Stomach smooth muscle (tissue), 2 donors: ENCODE data around the gene CBL.

Experiments
- H3K27ac ChIP-seq: one replicate; pipeline ENCODE4 v1.7.0; 2013; ENCODE audit warnings: mild to moderate bottlenecking, low read length, inconsistent platforms
- H3K27me3 ChIP-seq, 2 donors: one replicate each; pipeline ENCODE4 v1.7.0; 2013; ENCODE audit warnings: low read length in 2 of 2; ENCODE audit not compliant: insufficient read depth in 2 of 2, control insufficient read depth in 1 of 2
- H3K36me3 ChIP-seq, 2 donors: one replicate each; pipeline ENCODE4 v1.7.0; 2013; ENCODE audit warnings: low read length in 2 of 2; ENCODE audit not compliant: control insufficient read depth in 2 of 2, insufficient read depth in 2 of 2
- H3K4me1 ChIP-seq: one replicate; pipeline ENCODE4 v1.7.0; 2013; ENCODE audit warnings: low read length; ENCODE audit not compliant: control insufficient read depth, insufficient read depth
- H3K4me3 ChIP-seq, 2 donors: one replicate each; pipeline ENCODE4 v1.7.0; 2013; ENCODE audit warnings: low read length in 2 of 2
- H3K9ac ChIP-seq, 2 donors: one replicate each; pipeline ENCODE4 v1.7.0; 2013; ENCODE audit warnings: low read length in 2 of 2, mild to moderate bottlenecking in 1 of 2
- H3K9me3 ChIP-seq, 2 donors: one replicate each; pipeline ENCODE4 v1.7.0; 2013; ENCODE audit warnings: low read length in 2 of 2; ENCODE audit not compliant: control insufficient read depth in 2 of 2
- donor health status: healthy.
- donor health status: Pancreatic carcinoma.

CBL gene

DNA sequence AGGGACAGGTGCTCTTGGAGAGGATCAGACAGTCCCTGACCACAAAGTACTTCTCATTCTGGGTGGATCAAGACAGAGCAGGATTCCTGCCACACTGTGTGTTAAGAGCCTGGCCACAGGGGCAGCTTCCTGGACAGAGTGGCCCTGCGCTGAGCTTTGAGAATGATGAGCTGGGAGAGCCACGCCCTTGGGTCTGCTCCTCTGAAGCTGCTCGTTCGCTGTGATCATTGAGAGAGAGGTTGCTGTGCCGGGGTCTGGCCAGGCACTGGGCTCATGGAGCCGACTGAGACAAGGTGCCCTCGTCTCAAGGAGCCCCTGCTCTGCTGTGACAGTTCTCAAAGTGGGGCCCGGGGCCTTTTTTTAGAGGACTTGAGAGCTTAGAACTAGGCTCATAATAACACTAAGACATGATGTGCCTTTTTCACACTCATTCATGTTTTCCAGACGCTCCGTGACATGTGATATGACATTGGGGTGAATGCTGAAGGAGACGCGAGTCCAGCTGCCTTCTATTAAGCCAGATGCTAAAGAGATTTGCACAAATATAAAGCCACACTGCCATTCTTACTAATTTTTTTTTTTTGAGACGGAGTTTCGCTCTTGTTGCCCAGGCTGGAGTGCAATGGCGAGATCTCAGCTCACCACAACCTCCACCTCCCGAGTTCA is 141.9 kb downstream of the CBL start:
- no peak overlapping the region for H3K4me3 ChIP-seq
- no peak overlapping the region for H3K27ac ChIP-seq
- H3K9me3 ChIP-seq = no peaks in the 10 kb centered on the region
- no peak overlapping the region for H3K9ac ChIP-seq
- H3K27me3 ChIP-seq = no peaks in the 10 kb centered on the region
- peaks cover 32% of the 10 kb centered on the region for H3K4me1 ChIP-seq
- H3K36me3 ChIP-seq = no peaks in the 10 kb centered on the region

DNA sequence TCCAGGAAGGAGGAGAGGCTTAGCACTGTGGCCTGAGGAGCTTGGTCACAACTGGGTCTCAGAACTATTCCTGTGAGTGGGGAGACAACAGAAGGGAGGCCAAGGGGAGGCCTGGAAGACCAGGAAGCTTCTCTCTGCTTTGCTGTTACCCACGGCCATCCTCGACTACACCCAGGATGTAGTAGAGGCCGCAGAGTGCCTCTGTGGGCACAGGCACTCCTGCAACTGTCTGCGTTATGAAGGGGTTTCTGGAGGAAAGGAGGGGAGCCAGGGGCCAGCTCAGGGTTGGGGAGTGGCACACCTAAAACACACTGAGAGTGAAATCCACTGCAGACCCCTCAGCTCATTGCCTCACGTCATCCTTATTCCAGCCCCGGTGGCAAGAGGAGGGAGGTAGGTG is 144.2 kb downstream of the CBL start:
- Histone ChIP-seq H3K36me3 (peaks cover 0 to 1% of the 10 kb centered on the region in 2 donors), H3K9ac (no peak overlapping the region), H3K4me3 (no peak overlapping the region), H3K4me1 (peaks cover 35% of the 10 kb centered on the region), H3K27me3 (no peaks in the 10 kb centered on the region), H3K27ac (no peak overlapping the region), H3K9me3 (no peaks in the 10 kb centered on the region)

DNA sequence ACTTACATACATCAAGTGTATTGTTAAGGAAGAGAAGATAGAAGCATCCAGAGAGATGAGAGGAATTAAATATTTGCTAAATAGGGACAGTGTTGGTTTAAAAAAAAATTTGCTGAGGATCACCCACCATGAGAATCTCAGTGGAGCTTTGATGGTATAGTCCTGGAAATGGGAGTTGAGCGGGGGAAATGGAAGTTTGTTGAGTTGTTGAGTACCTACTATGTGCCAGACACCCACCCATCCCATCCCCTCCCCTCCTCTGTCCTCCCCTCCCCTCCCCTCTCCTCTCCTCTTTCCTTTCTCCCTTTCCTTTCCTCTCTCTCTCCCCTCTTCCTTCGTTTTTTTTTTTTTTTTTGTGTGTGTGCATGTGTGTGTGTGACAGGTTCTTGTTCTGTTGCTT is 145.1 kb downstream of the CBL start:
- H3K27ac ChIP-seq = no peak overlapping the region
- H3K36me3 ChIP-seq = peaks cover 0 to 3% of the 10 kb centered on the region in 2 donors
- peaks cover 35% of the 10 kb centered on the region for H3K4me1 ChIP-seq
- no peak overlapping the region for H3K4me3 ChIP-seq
- H3K9ac ChIP-seq = no peak overlapping the region
- no peaks in the 10 kb centered on the region for H3K27me3 ChIP-seq
- no peaks in the 10 kb centered on the region for H3K9me3 ChIP-seq

DNA sequence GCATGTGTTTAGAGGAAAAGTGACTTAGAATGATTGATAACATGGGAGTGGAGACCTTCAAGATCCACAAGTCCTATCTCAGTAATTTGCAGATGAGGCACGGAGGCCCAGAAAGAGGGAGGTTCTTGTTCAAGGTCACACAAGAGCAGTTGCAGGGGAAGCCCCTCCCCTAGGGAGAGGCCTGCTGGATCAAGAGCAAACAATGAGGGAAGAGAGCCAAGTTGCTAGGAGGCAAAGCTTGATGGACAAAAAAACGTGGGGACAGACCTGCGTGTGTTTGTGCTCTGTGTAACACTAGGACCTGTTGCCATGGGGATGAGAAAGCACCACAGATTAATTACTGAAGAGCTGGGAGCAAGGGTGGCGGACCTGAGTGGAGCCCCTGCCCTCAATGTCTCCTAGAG is 146.7 kb downstream of the CBL start:
- Histone ChIP-seq H3K4me3 (no peak overlapping the region), H3K27ac (peak overlapping the region; percentile 67), H3K9ac (peak overlapping the region; percentile 21 to 44)

DNA sequence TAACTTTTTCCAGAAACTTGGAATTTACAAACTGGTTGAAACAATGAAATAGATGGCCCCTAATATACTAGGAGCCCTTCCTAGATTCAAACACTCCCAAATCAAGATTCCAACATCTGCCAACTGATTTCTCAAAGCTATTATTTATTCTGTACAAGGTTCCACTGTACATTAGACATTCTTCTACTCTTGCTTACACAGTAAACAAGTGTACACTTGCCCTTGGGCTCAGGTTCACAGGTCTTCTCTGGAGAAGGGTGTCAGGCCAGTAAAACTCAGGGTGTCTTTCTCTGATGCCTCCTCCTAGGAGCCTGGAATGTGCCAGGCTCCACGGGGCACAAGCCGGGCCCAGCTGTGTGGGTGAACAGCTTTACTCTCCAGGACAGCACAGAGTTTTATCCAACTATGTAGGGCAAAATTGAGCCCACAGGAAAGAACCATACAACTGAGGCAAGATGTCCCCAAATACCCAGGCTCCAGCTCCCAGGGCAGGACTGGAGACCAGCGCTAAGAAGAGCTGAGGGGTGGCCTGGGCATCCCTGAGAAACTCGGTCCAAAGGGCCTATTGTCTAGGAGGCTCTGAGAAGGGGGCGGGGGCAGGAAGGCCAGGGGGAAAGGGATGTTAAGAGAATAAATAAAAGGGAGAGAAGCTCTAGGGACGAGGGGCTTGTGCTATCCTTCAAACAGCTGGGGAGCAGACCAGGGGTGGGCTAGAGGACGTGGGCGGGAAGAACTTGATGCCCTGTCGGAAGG is 149.1 kb downstream of the CBL start:
- no peak overlapping the region for H3K9ac ChIP-seq
- no peak overlapping the region for H3K4me3 ChIP-seq
- H3K27me3 ChIP-seq = no peaks in the 10 kb centered on the region
- H3K36me3 ChIP-seq = peaks cover 23 to 26% of the 10 kb centered on the region in 2 donors
- peaks cover 31% of the 10 kb centered on the region for H3K4me1 ChIP-seq
- no peak overlapping the region for H3K27ac ChIP-seq
- no peaks in the 10 kb centered on the region for H3K9me3 ChIP-seq

More for the DNA sequence above, 146.7 kb downstream of the CBL start:
- Histone ChIP-seq H3K4me1 (peaks cover 31% of the 10 kb centered on the region), H3K9me3 (no peaks in the 10 kb centered on the region), H3K27me3 (no peaks in the 10 kb centered on the region), H3K36me3 (peaks cover 4 to 9% of the 10 kb centered on the region in 2 donors)

DNA sequence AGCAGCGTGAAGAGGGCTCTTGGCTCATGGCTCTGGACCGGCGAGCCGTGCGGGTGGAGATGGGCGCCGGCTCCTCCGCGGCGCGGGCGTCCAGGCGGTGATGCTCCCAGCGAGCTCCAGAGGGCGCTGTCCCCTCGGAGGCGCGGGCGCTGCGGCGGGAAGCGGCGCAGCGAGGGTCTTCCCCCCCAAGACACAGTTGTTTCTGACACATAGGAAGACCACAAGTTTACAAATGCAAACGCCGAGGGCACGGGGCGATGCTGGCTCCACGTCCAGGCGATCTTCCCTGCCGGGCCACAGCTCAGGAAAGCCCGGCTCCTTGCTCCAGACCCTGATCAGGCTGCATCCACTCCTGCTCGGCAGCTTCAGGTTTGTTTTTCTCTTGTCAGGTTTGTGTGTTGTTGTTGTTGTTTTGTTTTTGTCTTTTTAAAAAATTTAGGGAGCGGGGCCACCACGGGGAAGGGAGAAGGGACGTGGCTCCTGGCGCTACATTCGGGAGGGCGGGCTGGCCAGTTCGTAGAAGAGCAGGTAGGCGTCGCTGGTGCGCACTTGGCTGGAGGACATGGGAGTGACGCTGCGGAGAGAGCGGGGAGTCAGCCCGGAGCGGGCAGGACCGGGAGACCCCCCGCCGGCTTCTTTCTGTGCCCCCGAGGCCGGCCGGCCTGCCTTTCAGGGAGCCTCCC is 150.4 kb downstream of the CBL start:
- Histone ChIP-seq H3K27ac (peak overlapping the region; percentile 70), H3K27me3 (no peaks in the 10 kb centered on the region)

DNA sequence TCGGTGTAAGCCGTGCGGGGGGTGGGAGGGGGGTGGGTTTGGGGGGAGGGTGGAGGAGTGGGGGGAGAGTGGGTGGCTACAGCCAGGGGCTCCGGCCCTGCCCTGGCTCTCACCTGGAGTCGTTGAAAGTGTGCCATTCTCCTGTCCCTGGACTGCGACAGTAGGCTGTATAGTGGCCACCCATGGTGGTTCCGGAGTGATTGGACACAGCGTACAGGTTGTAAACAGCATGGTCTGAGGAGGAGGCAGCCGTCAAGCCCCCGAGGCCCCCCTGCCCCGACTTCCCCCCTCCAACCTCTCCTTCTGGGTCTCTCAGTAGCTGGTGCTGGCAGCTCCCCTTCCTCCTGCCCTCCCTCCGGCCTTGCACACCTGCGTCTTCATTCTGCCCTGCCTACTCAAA is 150.9 kb downstream of the CBL start:
- Histone ChIP-seq H3K4me1 (peaks cover 38% of the 10 kb centered on the region), H3K9ac (no peak overlapping the region), H3K36me3 (peaks cover 23 to 26% of the 10 kb centered on the region in 2 donors), H3K4me3 (peak overlapping the region in 1 of 2 donors; percentile 72), H3K27ac (peak overlapping the region; percentile 70), H3K9me3 (no peaks in the 10 kb centered on the region), H3K27me3 (no peaks in the 10 kb centered on the region)

More for the DNA sequence above, 150.4 kb downstream of the CBL start:
- peak overlapping the region; percentile 55 to 72 for H3K4me3 ChIP-seq
- H3K4me1 ChIP-seq = peaks cover 38% of the 10 kb centered on the region
- no peaks in the 10 kb centered on the region for H3K9me3 ChIP-seq
- peak overlapping the region in 1 of 2 donors; percentile 55 for H3K9ac ChIP-seq
- H3K36me3 ChIP-seq = peaks cover 23 to 26% of the 10 kb centered on the region in 2 donors
